SJCRH30 (cell line): ENCODE data around the gene TPSD1. TPM values are rescaled to one million over a fixed set of nuclear protein-coding genes. Genes with fewer than 3 reads are reported as not detected.
"Not testable (repeated sequence)": the region's sequence is repeated elsewhere in the genome, so short reads cannot be mapped to it uniquely, and the experiment has no call there.

Source experiments
- DNase-seq, 2 experiments: peaks; one replicate each; pipeline ENCODE4 v3.0.0-alpha.2; 2015 to 2020
- H3K27ac ChIP-seq: fragments of 250-450 bp; sonication (Bioruptor Pico); 2 replicates; pipeline ENCODE4 v1.5.1; 2020; ENCODE audit warnings: mild to moderate bottlenecking, moderate library complexity
- H3K27me3 ChIP-seq: fragments of 250-450 bp; sonication (Bioruptor Pico); 2 replicates; pipeline ENCODE4 v1.5.1; 2020; ENCODE audit warnings: mild to moderate bottlenecking, moderate library complexity
- H3K36me3 ChIP-seq: fragments of 250-450 bp; sonication (Bioruptor Pico); 2 replicates; pipeline ENCODE4 v1.5.1; 2020; ENCODE audit warnings: mild to moderate bottlenecking, moderate library complexity
- H3K4me1 ChIP-seq: fragments of 250-450 bp; sonication (Bioruptor Pico); 2 replicates; pipeline ENCODE4 v1.5.1; 2020; ENCODE audit warnings: mild to moderate bottlenecking, moderate library complexity
- H3K4me3 ChIP-seq: fragments of 250-450 bp; sonication (Bioruptor Pico); 2 replicates; pipeline ENCODE4 v1.5.1; 2020; ENCODE audit warnings: mild to moderate bottlenecking, moderate library complexity
- H3K9me3 ChIP-seq: fragments of 250-450 bp; sonication (Bioruptor Pico); replicated peaks from 2 replicates; pipeline ENCODE4 v1.5.1; 2020; ENCODE audit warnings: mild to moderate bottlenecking, moderate library complexity
- total RNA-seq: library from RNA; depleted of rRNA; stranded (reverse); fragments of >200 nt; shearing (Covaris generic); gene quantifications from 2 replicates; pipeline ENCODE4 v1.2.3, GENCODE V29; 2014

The TPSD1 gene
- total RNA-seq, 1 experiment from 2014 or later, result not detected

DNA sequence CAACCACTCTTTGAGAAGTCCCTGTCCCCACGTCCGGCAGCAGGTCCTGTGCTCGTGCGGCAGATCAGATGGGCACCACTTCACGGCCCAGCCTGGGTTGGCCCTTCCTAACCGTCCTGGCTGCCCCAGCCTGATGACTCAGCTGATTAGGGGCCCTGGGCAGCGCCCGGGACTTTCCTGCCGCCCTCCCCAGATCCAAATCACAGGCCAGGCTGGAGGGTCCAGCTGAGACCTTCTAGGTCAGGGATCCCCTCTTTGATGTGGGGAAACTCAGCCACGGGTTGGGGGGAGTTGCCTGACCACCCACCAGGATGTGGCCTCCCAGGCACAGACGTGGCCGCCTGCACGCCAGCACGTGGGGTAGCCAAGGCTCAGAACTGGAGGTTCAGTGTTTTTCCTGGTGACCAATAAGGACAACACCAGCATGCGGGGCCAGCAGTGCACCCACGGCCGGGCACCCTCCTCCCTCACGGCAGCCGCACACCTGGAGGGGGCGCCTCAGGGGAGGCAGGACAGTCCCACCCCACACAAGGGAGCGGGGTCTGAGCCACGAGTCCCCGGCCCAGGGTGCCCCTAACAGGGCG is 30.0 kb upstream of the TPSD1 start:
- not testable (repeated sequence) for H3K9me3 ChIP-seq, H3K4me1 ChIP-seq, H3K27ac ChIP-seq, DNase-seq, H3K36me3 ChIP-seq, H3K4me3 ChIP-seq
- peaks cover 18% of the 10 kb centered on the region for H3K27me3 ChIP-seq

DNA sequence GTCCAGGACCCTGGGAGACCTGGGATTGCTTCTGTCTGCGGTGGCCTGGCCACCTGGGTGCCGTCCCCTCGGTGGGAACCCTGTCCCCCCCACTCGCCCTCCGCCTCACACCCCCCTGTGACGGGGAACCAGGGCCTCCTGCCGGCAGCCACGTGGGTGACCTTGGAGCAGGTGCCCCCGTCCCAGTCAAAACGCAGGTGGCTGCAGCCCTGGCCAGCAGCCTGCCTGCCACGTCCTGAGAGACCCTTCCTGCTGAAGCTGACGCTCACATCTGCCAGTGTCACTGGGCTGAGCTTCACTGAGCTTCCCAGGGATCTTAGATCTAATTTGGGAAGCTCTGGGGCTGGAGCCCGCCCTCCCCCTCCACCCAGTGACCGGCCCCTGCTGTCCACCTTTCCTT is 29.2 kb upstream of the TPSD1 start:
- not testable (repeated sequence) for H3K36me3 ChIP-seq, H3K4me1 ChIP-seq, H3K9me3 ChIP-seq, DNase-seq, H3K4me3 ChIP-seq, H3K27ac ChIP-seq
- peaks cover 18% of the 10 kb centered on the region for H3K27me3 ChIP-seq

DNA sequence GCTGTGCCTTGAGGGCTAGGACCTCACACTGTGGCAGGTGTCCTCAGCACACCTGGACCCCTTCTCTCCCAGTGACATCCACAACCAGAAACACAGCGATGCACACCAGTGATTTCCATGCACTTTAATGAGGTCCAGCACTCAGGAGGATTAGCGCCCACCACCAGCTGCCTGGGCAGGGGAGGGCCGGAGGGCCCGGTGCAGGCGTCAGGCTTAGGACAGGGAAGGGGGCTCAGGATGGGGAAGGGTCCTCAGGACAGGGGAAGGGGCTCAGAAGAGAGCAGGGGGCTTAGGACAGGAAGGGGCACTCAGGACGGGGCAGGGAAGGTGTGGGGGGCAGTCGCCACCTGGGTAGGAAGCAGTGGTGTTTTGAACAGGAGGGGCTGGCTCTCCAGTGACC is 27.6 kb upstream of the TPSD1 start:
- H3K36me3 ChIP-seq, H3K9me3 ChIP-seq, DNase-seq, H3K27ac ChIP-seq, H3K4me1 ChIP-seq, H3K4me3 ChIP-seq: not testable (repeated sequence)
- H3K27me3 ChIP-seq, result peaks cover 13% of the 10 kb centered on the region

DNA sequence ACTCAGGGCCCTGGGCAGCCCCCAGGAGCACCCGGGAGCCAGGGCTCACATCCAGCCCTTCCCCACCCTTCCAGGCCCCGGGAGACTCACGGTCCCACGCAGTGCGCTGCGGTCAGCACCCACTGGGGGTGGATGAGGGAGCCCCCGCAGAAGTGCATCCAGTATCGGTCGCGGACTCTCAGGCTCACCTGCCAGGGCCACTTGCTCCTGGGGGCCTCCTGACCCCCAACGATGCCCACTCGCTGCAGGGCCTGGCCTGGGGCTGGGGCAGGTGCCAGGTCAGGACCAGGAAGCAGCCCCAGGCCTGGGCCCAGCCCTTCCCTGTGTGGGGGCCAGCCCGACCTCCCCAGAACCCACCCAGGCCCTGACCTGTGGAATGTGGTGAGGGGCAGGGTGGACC is 26.4 kb upstream of the TPSD1 start:
- not testable (repeated sequence) for H3K27ac ChIP-seq, H3K4me1 ChIP-seq, DNase-seq, H3K4me3 ChIP-seq, H3K27me3 ChIP-seq, H3K36me3 ChIP-seq, H3K9me3 ChIP-seq

DNA sequence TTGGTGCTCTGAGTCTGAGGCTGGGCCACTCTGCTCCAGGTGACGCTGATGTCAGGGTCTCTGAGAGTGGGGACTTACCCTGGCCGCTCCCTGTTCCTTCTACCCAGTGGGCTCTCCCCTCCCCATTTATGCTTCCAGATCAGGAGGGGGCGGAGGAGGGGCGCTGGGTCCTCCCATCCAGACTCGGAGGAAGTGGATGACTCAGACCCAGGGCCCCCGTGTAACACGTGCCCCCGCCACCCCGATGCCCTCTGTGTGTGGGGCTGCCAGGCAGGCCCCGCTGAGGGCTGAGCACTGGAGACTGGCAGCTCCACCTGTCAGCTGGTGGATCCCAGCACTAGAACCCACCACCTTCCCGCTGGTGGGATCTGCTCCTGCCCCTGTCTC is 25.8 kb upstream of the TPSD1 start, which contains the start of gene TPSB2:
TSS of gene TPSB2 (minus strand) at position 101 of the 387 bp plus-strand sequence. CDS start 233 bp downstream, outside the sequence.
- not testable (repeated sequence) for H3K27ac ChIP-seq, H3K4me1 ChIP-seq, H3K27me3 ChIP-seq, H3K36me3 ChIP-seq, DNase-seq, H3K9me3 ChIP-seq, H3K4me3 ChIP-seq

- not testable (repeated sequence) for H3K36me3 ChIP-seq, H3K4me1 ChIP-seq, H3K27ac ChIP-seq, H3K4me3 ChIP-seq, DNase-seq, H3K27me3 ChIP-seq, H3K9me3 ChIP-seq
These were observed 25.2 kb upstream of the TPSD1 start for GRCh38 chr16:1230471-1231212.

- not testable (repeated sequence) for DNase-seq, H3K9me3 ChIP-seq, H3K4me1 ChIP-seq, H3K27me3 ChIP-seq, H3K4me3 ChIP-seq, H3K36me3 ChIP-seq, H3K27ac ChIP-seq
These were observed 24.6 kb upstream of the TPSD1 start for GRCh38 chr16:1231301-1231700.

DNA sequence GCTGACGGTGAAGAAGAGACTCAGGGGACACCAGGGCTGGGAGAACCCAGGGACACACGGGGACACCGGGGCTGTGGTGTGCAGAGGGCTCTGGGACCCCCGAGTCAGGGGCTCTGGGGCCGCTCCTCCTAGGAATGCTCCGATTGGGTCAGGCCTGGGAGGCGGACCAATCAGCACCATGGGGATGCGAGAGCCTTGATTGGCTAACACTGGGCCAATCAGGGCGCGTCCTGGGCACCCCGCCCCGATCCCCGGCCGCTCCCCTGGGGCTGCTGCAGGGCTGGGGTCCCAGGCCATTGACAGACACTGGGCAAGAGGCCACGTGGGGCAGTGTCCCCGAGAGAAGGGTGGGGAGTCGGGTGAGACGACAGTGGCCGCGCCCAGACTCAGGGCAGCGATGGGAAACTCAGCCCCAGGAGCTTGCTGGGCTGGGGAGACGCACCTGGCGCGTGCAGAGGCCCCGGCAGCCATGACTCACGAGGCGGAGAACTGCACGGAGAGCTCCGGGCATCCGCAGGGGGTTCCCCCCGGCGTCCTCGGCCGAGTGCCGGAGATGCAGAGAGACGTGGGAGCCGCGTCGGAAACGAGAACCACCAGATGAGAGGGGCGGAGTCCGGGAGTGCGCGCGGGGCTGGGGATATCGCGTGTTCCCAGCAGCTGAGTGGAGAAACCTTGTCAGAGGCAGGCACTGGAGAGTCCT is 23.7 kb upstream of the TPSD1 start:
- not testable (repeated sequence) for H3K27me3 ChIP-seq, H3K4me1 ChIP-seq, H3K27ac ChIP-seq, H3K36me3 ChIP-seq, H3K9me3 ChIP-seq, DNase-seq, H3K4me3 ChIP-seq

DNA sequence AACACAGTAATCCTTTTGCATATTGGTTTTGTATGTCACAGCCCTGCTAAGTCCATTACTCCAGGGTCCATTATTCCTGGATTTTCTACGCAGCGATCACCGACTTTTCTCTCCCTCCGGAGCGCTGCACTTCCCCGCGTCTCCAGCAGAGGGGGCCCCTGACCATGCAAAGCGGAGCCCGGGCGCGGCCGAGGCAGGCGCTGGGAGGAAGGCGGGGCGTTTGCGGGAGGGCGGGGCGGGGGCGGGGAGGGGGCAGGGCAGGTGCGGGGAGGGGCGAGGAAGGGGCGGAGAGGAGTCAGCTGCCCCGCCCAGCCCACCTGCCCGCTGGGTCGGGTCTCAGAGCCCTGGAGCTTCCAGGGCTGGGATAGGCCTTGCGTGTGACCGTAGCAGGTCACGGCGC is 19.2 kb upstream of the TPSD1 start:
- DNase-seq, H3K9me3 ChIP-seq, H3K4me1 ChIP-seq, H3K27me3 ChIP-seq, H3K4me3 ChIP-seq, H3K36me3 ChIP-seq, H3K27ac ChIP-seq: not testable (repeated sequence)

DNA sequence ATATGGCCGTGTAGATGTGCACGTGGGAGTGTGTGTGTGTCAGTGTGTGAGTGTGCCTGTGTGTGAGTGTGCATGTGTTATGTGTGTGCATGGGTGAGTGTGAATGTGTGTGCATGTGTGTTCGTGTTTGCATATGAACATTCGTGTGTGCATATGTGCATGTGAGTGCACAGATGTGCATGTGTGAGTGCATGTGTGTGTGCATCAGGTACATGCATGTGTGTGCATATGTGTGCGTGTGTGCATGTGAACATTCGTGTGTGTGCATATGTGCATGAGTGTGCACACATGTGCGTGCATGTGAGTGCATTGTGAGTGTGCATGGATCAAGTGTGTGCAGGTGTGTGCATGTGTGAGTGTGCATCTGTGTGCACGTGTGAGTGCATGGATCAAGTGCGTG is 17.9 kb upstream of the TPSD1 start:
- H3K36me3 ChIP-seq, result no peaks in the 10 kb centered on the region
- no peak overlapping the region for H3K4me3 ChIP-seq
- DNase-seq, result no peak
- H3K27ac ChIP-seq, result no peak overlapping the region
- H3K4me1 ChIP-seq, result no peaks in the 10 kb centered on the region
- H3K9me3 ChIP-seq, result no peaks in the 10 kb centered on the region
- no peaks in the 10 kb centered on the region for H3K27me3 ChIP-seq

GRCh38 chr16:1238909-1239308 is 17.0 kb upstream of the TPSD1 start:
- not testable (repeated sequence) for H3K27ac ChIP-seq, H3K4me1 ChIP-seq, H3K4me3 ChIP-seq, H3K27me3 ChIP-seq, H3K9me3 ChIP-seq, DNase-seq, H3K36me3 ChIP-seq

- not testable (repeated sequence) for H3K36me3 ChIP-seq, H3K27me3 ChIP-seq, H3K27ac ChIP-seq, H3K9me3 ChIP-seq, H3K4me3 ChIP-seq, DNase-seq, H3K4me1 ChIP-seq
These were observed 16.3 kb upstream of the TPSD1 start for GRCh38 chr16:1239575-1239974.

- not testable (repeated sequence) for H3K4me1 ChIP-seq, H3K27ac ChIP-seq, H3K36me3 ChIP-seq, H3K9me3 ChIP-seq, H3K27me3 ChIP-seq, DNase-seq, H3K4me3 ChIP-seq
These were observed 15.4 kb upstream of the TPSD1 start, which contains the start of gene TPSAB1 for GRCh38 chr16:1240436-1240835. Gene TPSAB1, plus strand, starts transcription at chr16:1240705. Its CDS starts 234 bp downstream, at chr16:1240939.

DNA sequence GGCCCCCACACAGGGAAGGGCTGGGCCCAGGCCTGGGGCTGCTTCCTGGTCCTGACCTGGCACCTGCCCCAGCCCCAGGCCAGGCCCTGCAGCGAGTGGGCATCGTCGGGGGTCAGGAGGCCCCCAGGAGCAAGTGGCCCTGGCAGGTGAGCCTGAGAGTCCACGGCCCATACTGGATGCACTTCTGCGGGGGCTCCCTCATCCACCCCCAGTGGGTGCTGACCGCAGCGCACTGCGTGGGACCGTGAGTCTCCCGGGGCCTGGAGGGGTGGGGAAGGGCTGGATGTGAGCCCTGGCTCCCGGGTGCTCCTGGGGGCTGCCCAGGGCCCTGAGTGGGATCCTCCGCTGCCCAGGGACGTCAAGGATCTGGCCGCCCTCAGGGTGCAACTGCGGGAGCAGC is 14.8 kb upstream of the TPSD1 start:
- H3K36me3 ChIP-seq, H3K27ac ChIP-seq, DNase-seq, H3K4me3 ChIP-seq, H3K9me3 ChIP-seq, H3K4me1 ChIP-seq, H3K27me3 ChIP-seq: not testable (repeated sequence)

GRCh38 chr16:1243363-1243762 is 12.5 kb upstream of the TPSD1 start:
- H3K27me3 ChIP-seq, DNase-seq, H3K4me3 ChIP-seq, H3K36me3 ChIP-seq, H3K4me1 ChIP-seq, H3K9me3 ChIP-seq, H3K27ac ChIP-seq: not testable (repeated sequence)
